Activated T-cell treated with anti-CD3 and anti-CD28 coated beads, Interleukin-2, amount 50 U/mL, for 72 hours (primary cell): Measurements from ENCODE around the gene IL11. TPM values are rescaled to one million over a fixed set of nuclear protein-coding genes. Genes with fewer than 3 reads are reported as not detected.
"Not testable (repeated sequence)": the region's sequence is repeated elsewhere in the genome, so short reads cannot be mapped to it uniquely, and the experiment has no call there.

Experiments used
- ATAC-seq, 2 donors: fragments of 150-1000 bp; cut with Tn5 transposase; replicated peaks in 1 of 2; 2 replicates each; pipeline ENCODE4 v1.10.0; 2021; ENCODE audit warnings: moderate library complexity in 2 of 2, mild to moderate bottlenecking in 1 of 2
- DNase-seq, 2 donors: peaks; one replicate each; pipeline ENCODE4 v3.0.0; 2021 to 2022; ENCODE audit warnings: mixed read lengths in 1 of 2
- H3K27ac Mint-ChIP-seq: one replicate; pipeline ENCODE4 v1.8.0; 2022; ENCODE audit warnings: mild to moderate bottlenecking, moderate library complexity, mixed read lengths
- H3K27me3 Mint-ChIP-seq: one replicate; pipeline ENCODE4 v1.8.0; 2022; ENCODE audit warnings: low read depth, mixed read lengths
- H3K36me3 Mint-ChIP-seq, 2 donors: one replicate each; pipeline ENCODE4 v1.8.0; 2022; ENCODE audit warnings: mixed read lengths in 2 of 2, mild to moderate bottlenecking in 1 of 2; ENCODE audit not compliant: insufficient read depth in 2 of 2
- H3K4me1 Mint-ChIP-seq: one replicate; pipeline ENCODE4 v1.8.0; 2022; ENCODE audit warnings: low read depth, mixed read lengths
- H3K4me3 Mint-ChIP-seq, 2 donors: one replicate each; pipeline ENCODE4 v1.8.0; 2022; ENCODE audit warnings: mild to moderate bottlenecking in 2 of 2, mixed read lengths in 2 of 2, moderate library complexity in 2 of 2
- H3K9me3 Mint-ChIP-seq, 2 donors: one replicate each; pipeline ENCODE4 v1.8.0; 2022; ENCODE audit warnings: mixed read lengths in 2 of 2
- total RNA-seq, 2 donors: library from RNA; stranded (reverse); gene quantifications; one replicate each; pipeline ENCODE4 v1.2.3, GENCODE V29; 2022

IL11 gene
- total RNA-seq, 2 donors from 2014 or later: 4.0 to 5.4 TPM

GRCh38 chr19:55336101-55336500 lies 34.2 kb downstream of the IL11 start:
- no peak for DNase-seq
- ATAC-seq: no peak
- Mint-ChIP-seq H3K4me3 (no peak overlapping the region), H3K9me3 (no peaks in the 10 kb centered on the region), H3K36me3 (peaks cover 2 to 4% of the 10 kb centered on the region in 2 donors), H3K4me1 (peaks cover 7% of the 10 kb centered on the region), H3K27me3 (peaks cover 8% of the 10 kb centered on the region), H3K27ac (no peak overlapping the region)

- H3K27ac Mint-ChIP-seq: no peak overlapping the region
- H3K4me3 Mint-ChIP-seq: no peak overlapping the region
- H3K9me3 Mint-ChIP-seq: no peaks in the 10 kb centered on the region
- DNase-seq (no peak), ATAC-seq (no peak)
- H3K27me3 Mint-ChIP-seq: peaks cover 8% of the 10 kb centered on the region
- peaks cover 5% of the 10 kb centered on the region for H3K4me1 Mint-ChIP-seq
- H3K36me3 Mint-ChIP-seq: no peaks in the 10 kb centered on the region
Observed at GRCh38 chr19:55333870-55334269, 36.4 kb downstream of the IL11 start.

- ATAC-seq, DNase-seq, H3K4me3 Mint-ChIP-seq, H3K36me3 Mint-ChIP-seq, H3K9me3 Mint-ChIP-seq, H3K4me1 Mint-ChIP-seq, H3K27me3 Mint-ChIP-seq, H3K27ac Mint-ChIP-seq: not testable (repeated sequence)
Observed at GRCh38 chr19:55329791-55330190, 40.5 kb downstream of the IL11 start.

GRCh38 chr19:55328774-55329318 lies 41.4 kb downstream of the IL11 start:
- not testable (repeated sequence) for DNase-seq, H3K36me3 Mint-ChIP-seq, H3K4me1 Mint-ChIP-seq, ATAC-seq, H3K9me3 Mint-ChIP-seq, H3K4me3 Mint-ChIP-seq, H3K27me3 Mint-ChIP-seq, H3K27ac Mint-ChIP-seq

- ATAC-seq: no peak
- H3K9me3 Mint-ChIP-seq: no peaks in the 10 kb centered on the region
- H3K36me3 Mint-ChIP-seq: no peaks in the 10 kb centered on the region
- peaks cover 21% of the 10 kb centered on the region for H3K27me3 Mint-ChIP-seq
- H3K4me1 Mint-ChIP-seq: no peaks in the 10 kb centered on the region
- no peak within 1 kb of the TSS for H3K27ac Mint-ChIP-seq
- DNase-seq: no peak
- H3K4me3 Mint-ChIP-seq: no peak within 1 kb of the TSS
Observed at GRCh38 chr19:55325172-55325571, 45.1 kb downstream of the IL11 start, which contains the start of gene TMEM150B. Gene TMEM150B (minus strand): TSS chr19:55325341. CDS start chr19:55321036, 4,305 bp downstream.

GRCh38 chr19:55324662-55325061 lies 45.6 kb downstream of the IL11 start:
- Mint-ChIP-seq H3K36me3 (no peaks in the 10 kb centered on the region), H3K27me3 (peaks cover 21% of the 10 kb centered on the region), H3K4me3 (no peak overlapping the region), H3K9me3 (no peaks in the 10 kb centered on the region), H3K4me1 (no peaks in the 10 kb centered on the region), H3K27ac (no peak overlapping the region)
- DNase-seq: no peak
- no peak for ATAC-seq

- Mint-ChIP-seq H3K27ac (no peak overlapping the region), H3K36me3 (no peaks in the 10 kb centered on the region), H3K27me3 (peaks cover 21% of the 10 kb centered on the region), H3K9me3 (no peaks in the 10 kb centered on the region), H3K4me3 (no peak overlapping the region), H3K4me1 (no peaks in the 10 kb centered on the region)
- no peak for DNase-seq
- ATAC-seq: no peak
Observed at GRCh38 chr19:55322204-55322885, 47.9 kb downstream of the IL11 start.

- H3K27ac Mint-ChIP-seq: no peak overlapping the region
- H3K4me3 Mint-ChIP-seq: no peak overlapping the region
- ATAC-seq (no peak), DNase-seq (no peak)
- peaks cover 21% of the 10 kb centered on the region for H3K27me3 Mint-ChIP-seq
- H3K36me3 Mint-ChIP-seq: no peaks in the 10 kb centered on the region
- no peaks in the 10 kb centered on the region for H3K9me3 Mint-ChIP-seq
- no peaks in the 10 kb centered on the region for H3K4me1 Mint-ChIP-seq
Observed at GRCh38 chr19:55321466-55322137, 48.7 kb downstream of the IL11 start.

GRCh38 chr19:55320844-55321419 lies 49.3 kb downstream of the IL11 start:
- peaks cover 21% of the 10 kb centered on the region for H3K27me3 Mint-ChIP-seq
- no peaks in the 10 kb centered on the region for H3K9me3 Mint-ChIP-seq
- no peak for ATAC-seq
- no peaks in the 10 kb centered on the region for H3K36me3 Mint-ChIP-seq
- no peak for DNase-seq
- H3K4me3 Mint-ChIP-seq: no peak overlapping the region
- H3K4me1 Mint-ChIP-seq: no peaks in the 10 kb centered on the region
- no peak overlapping the region for H3K27ac Mint-ChIP-seq

- Mint-ChIP-seq H3K27me3 (peaks cover 17% of the 10 kb centered on the region), H3K36me3 (no peaks in the 10 kb centered on the region), H3K27ac (no peak overlapping the region), H3K9me3 (no peaks in the 10 kb centered on the region), H3K4me1 (no peaks in the 10 kb centered on the region), H3K4me3 (no peak overlapping the region)
- no peak for ATAC-seq
- no peak for DNase-seq
Observed at GRCh38 chr19:55319785-55320184, 50.5 kb downstream of the IL11 start.

- H3K27ac Mint-ChIP-seq: no peak overlapping the region
- no peaks in the 10 kb centered on the region for H3K36me3 Mint-ChIP-seq
- ATAC-seq: no peak
- H3K9me3 Mint-ChIP-seq: no peaks in the 10 kb centered on the region
- no peaks in the 10 kb centered on the region for H3K4me1 Mint-ChIP-seq
- DNase-seq: no peak
- peaks cover 2% of the 10 kb centered on the region for H3K27me3 Mint-ChIP-seq
- H3K4me3 Mint-ChIP-seq: no peak overlapping the region
Observed at GRCh38 chr19:55316646-55317045, 53.6 kb downstream of the IL11 start.

GRCh38 chr19:55315956-55316525 lies 54.2 kb downstream of the IL11 start:
- no peaks in the 10 kb centered on the region for H3K9me3 Mint-ChIP-seq
- H3K4me1 Mint-ChIP-seq: no peaks in the 10 kb centered on the region
- H3K36me3 Mint-ChIP-seq: no peaks in the 10 kb centered on the region
- no peak for ATAC-seq
- H3K27me3 Mint-ChIP-seq: no peaks in the 10 kb centered on the region
- no peak for DNase-seq
- no peak overlapping the region for H3K4me3 Mint-ChIP-seq
- H3K27ac Mint-ChIP-seq: no peak overlapping the region

- DNase-seq: no peak
- Mint-ChIP-seq H3K27me3 (no peaks in the 10 kb centered on the region), H3K4me1 (no peaks in the 10 kb centered on the region), H3K9me3 (no peaks in the 10 kb centered on the region), H3K27ac (no peak overlapping the region), H3K4me3 (no peak overlapping the region), H3K36me3 (no peaks in the 10 kb centered on the region)
- no peak for ATAC-seq
Observed at GRCh38 chr19:55314396-55314795, 55.9 kb downstream of the IL11 start.
